Left kidney (tissue), 8 donors: ENCODE results near the gene CSRP2. TPM values are rescaled to one million over a fixed set of nuclear protein-coding genes. Genes with fewer than 3 reads are reported as not detected.
A peak's percentile ranks its signal among the peaks of the same experiment; 100 is the strongest.

Source experiments
- DNase-seq: peaks from one replicate; pipeline ENCODE4 v3.0.0-alpha.2; 2013
- long read RNA-seq, 8 donors: transcript quantifications; one replicate each; lab custom pipeline, GENCODE V29; 2026
- polyA plus RNA-seq: library from polyadenylated mRNA; unstranded; fragments of 120-200 nt; gene quantifications from one replicate; pipeline ENCODE4 v1.2.1, GENCODE V29; 2013; ENCODE audit not compliant: insufficient read length

Gene CSRP2
- polyA plus RNA-seq, result 90.9 TPM
- long read RNA-seq, donor 1, full-length matches to known transcripts, result 66 of 84 reads
- long read RNA-seq, donor 1, partial matches to known transcripts, result 18 of 84 reads
- long read RNA-seq, donor 1, other reads (novel, unspliced or antisense), result 0 of 84 reads
- long read RNA-seq, donor 2, full-length matches to known transcripts, result 73 of 84 reads
- long read RNA-seq, donor 2, partial matches to known transcripts, result 11 of 84 reads
- long read RNA-seq, donor 2, other reads (novel, unspliced or antisense), result 0 of 84 reads
- long read RNA-seq, donor 3, full-length matches to known transcripts, result 48 of 48 reads
- long read RNA-seq, donor 3, partial matches to known transcripts, result 0 of 48 reads
- long read RNA-seq, donor 3, other reads (novel, unspliced or antisense), result 0 of 48 reads
- long read RNA-seq, donor 4, full-length matches to known transcripts, result 16 of 16 reads
- long read RNA-seq, donor 4, partial matches to known transcripts, result 0 of 16 reads
- long read RNA-seq, donor 4, other reads (novel, unspliced or antisense), result 0 of 16 reads
- long read RNA-seq, donor 5, full-length matches to known transcripts, result 169 of 196 reads
- long read RNA-seq, donor 5, partial matches to known transcripts, result 27 of 196 reads
- long read RNA-seq, donor 5, other reads (novel, unspliced or antisense), result 0 of 196 reads
- long read RNA-seq, donor 6, full-length matches to known transcripts, result 91 of 108 reads
- long read RNA-seq, donor 6, partial matches to known transcripts, result 17 of 108 reads
- long read RNA-seq, donor 6, other reads (novel, unspliced or antisense), result 0 of 108 reads
- long read RNA-seq, donor 7, full-length matches to known transcripts, result 96 of 102 reads
- long read RNA-seq, donor 7, partial matches to known transcripts, result 6 of 102 reads
- long read RNA-seq, donor 7, other reads (novel, unspliced or antisense), result 0 of 102 reads
- long read RNA-seq, donor 8, full-length matches to known transcripts, result 31 of 31 reads
- long read RNA-seq, donor 8, partial matches to known transcripts, result 0 of 31 reads
- long read RNA-seq, donor 8, other reads (novel, unspliced or antisense), result 0 of 31 reads

GRCh38 chr12:76878899-76879709 is at the start of gene CSRP2:
CSRP2 (minus strand) TSS chr12:76879019; CDS start chr12:76866260, 12,759 bp downstream.
- peak; percentile 94 for DNase-seq

GRCh38 chr12:76927170-76927784 is 48.5 kb upstream of the CSRP2 start:
- DNase-seq, result peak; percentile 31

GRCh38 chr12:76925135-76925534 is 46.3 kb upstream of the CSRP2 start:
- no peak for DNase-seq

GRCh38 chr12:76922866-76923265 is 44.0 kb upstream of the CSRP2 start:
- DNase-seq, result no peak

GRCh38 chr12:76921891-76922664 is 43.3 kb upstream of the CSRP2 start:
- no peak for DNase-seq

- no peak for DNase-seq
Measured at GRCh38 chr12:76921100-76921471, 42.3 kb upstream of the CSRP2 start.

- DNase-seq, result no peak
Measured at GRCh38 chr12:76920172-76921099, 41.6 kb upstream of the CSRP2 start.

GRCh38 chr12:76919383-76920171 is 40.8 kb upstream of the CSRP2 start:
- DNase-seq, result no peak

- no peak for DNase-seq
Measured at GRCh38 chr12:76916170-76916540, 37.3 kb upstream of the CSRP2 start.

GRCh38 chr12:76915361-76916169 is 36.7 kb upstream of the CSRP2 start:
- no peak for DNase-seq

- no peak for DNase-seq
Measured at GRCh38 chr12:76914102-76914859, 35.5 kb upstream of the CSRP2 start.

- DNase-seq, result no peak
Measured at GRCh38 chr12:76909290-76909689, 30.5 kb upstream of the CSRP2 start.

- no peak for DNase-seq
Measured at GRCh38 chr12:76908303-76909017, 29.6 kb upstream of the CSRP2 start.

- no peak for DNase-seq
Measured at GRCh38 chr12:76901628-76902380, 23.0 kb upstream of the CSRP2 start.

GRCh38 chr12:76899522-76899921 is 20.7 kb upstream of the CSRP2 start:
- DNase-seq, result no peak
